HG03354 (cell line): ENCODE results near the gene OPCML.

ENCODE experiments used
- ATAC-seq: cut with Tn5 transposase; IDR thresholded peaks from one replicate; pipeline ENCODE4 v1.9.1; 2021; ENCODE audit warnings: mild to moderate bottlenecking; ENCODE audit not compliant: unreplicated experiment, poor library complexity, severe bottlenecking

The OPCML gene

GRCh38 chr11:133383689-133384088 is 148.6 kb downstream of the OPCML start:
- ATAC-seq, result no peak

GRCh38 chr11:133383201-133383600 is 149.1 kb downstream of the OPCML start:
- no peak for ATAC-seq

GRCh38 chr11:133382131-133382812 is 150.0 kb downstream of the OPCML start:
- ATAC-seq, result no peak

- no peak for ATAC-seq
Observed at GRCh38 chr11:133381761-133382130, 150.6 kb downstream of the OPCML start.

GRCh38 chr11:133366147-133366546 is 166.2 kb downstream of the OPCML start:
- no peak for ATAC-seq

GRCh38 chr11:133362916-133363315 is 169.4 kb downstream of the OPCML start:
- no peak for ATAC-seq

GRCh38 chr11:133362156-133362555 is 170.1 kb downstream of the OPCML start:
- no peak for ATAC-seq

- ATAC-seq, result no peak
Observed at GRCh38 chr11:133361689-133361994, 170.7 kb downstream of the OPCML start.

- ATAC-seq, result no peak
Observed at GRCh38 chr11:133360860-133361688, 171.2 kb downstream of the OPCML start.

GRCh38 chr11:133355095-133355494 is 177.2 kb downstream of the OPCML start:
- ATAC-seq, result no peak

GRCh38 chr11:133354069-133354468 is 178.2 kb downstream of the OPCML start:
- ATAC-seq, result no peak

- no peak for ATAC-seq
Observed at GRCh38 chr11:133350045-133350444, 182.3 kb downstream of the OPCML start.

- ATAC-seq, result no peak
Observed at GRCh38 chr11:133347988-133348387, 184.3 kb downstream of the OPCML start.

GRCh38 chr11:133346137-133346536 is 186.2 kb downstream of the OPCML start:
- ATAC-seq, result no peak

- ATAC-seq, result no peak
Observed at GRCh38 chr11:133343951-133344350, 188.3 kb downstream of the OPCML start.

GRCh38 chr11:133339495-133340140 is 192.7 kb downstream of the OPCML start:
- ATAC-seq, result no peak

GRCh38 chr11:133338588-133338987 is 193.7 kb downstream of the OPCML start:
- no peak for ATAC-seq

- ATAC-seq, result no peak
Observed at GRCh38 chr11:133337951-133338418, 194.3 kb downstream of the OPCML start.

- no peak for ATAC-seq
Observed at GRCh38 chr11:133337193-133337592, 195.1 kb downstream of the OPCML start.

- no peak for ATAC-seq
Observed at GRCh38 chr11:133331031-133331430, 201.3 kb downstream of the OPCML start.

GRCh38 chr11:133326849-133327248 is 205.5 kb downstream of the OPCML start:
- no peak for ATAC-seq
